Measurements from ENCODE around the gene SNTB2.

GRCh38 chr16:69194488-69194887 lies 7.5 kb downstream of the SNTB2 start:
- TF ChIP-seq EP300 (IDR thresholded peaks at IDR 0.05) (no peak), CTCF (IDR thresholded peaks at IDR 0.05) (no peak), POLR2AphosphoS5 (IDR thresholded peaks at IDR 0.05) (no peak)
